GM12878 (cell line): Measurements from ENCODE around the gene SLC35F3. TPM values are rescaled to one million over a fixed set of nuclear protein-coding genes. Genes with fewer than 3 reads are reported as not detected.

Experiments
- ATAC-seq: fragments of 200-7000 bp; cut with Tn5 transposase; 3 replicates; pipeline ENCODE4 v1.9.1; 2020; ENCODE audit warnings: mild to moderate bottlenecking, moderate library complexity
- BruUV-seq: library from RNA; stranded (reverse); fragments of 400-500 nt; replicated peaks from 2 replicates; lab custom pipeline; 2021; lab: Mats Ljungman, UMichigan
- CTCF ChIA-PET: fragments of 300-600 bp; sonication (Branson Sonifier 250); formaldehyde crosslinking; extraction: SDS; loops from one replicate; lab custom pipeline; 2021; ENCODE audit warnings: inconsistent platforms; lab: Yijun Ruan, JAX
- POLR2A ChIA-PET: fragments of 350-600 bp; formaldehyde crosslinking; extraction: SDS; loops from one replicate; lab custom pipeline; 2021; ENCODE audit warnings: inconsistent platforms; lab: Charles Lee
- RAD21 ChIA-PET: fragments of 300-600 bp; sonication (Branson Sonifier 250); formaldehyde crosslinking; loops from one replicate; lab custom pipeline; 2023; ENCODE audit warnings: antibody characterized with exemption; ENCODE audit not compliant: unreplicated experiment; lab: Charles Lee
- SMC1A ChIA-PET: fragments of 300-600 bp; sonication (Branson Sonifier 250); formaldehyde crosslinking; loops from one replicate; lab custom pipeline; 2023; ENCODE audit not compliant: unreplicated experiment, uncharacterized antibody; lab: Charles Lee
- DNase-seq: peaks from one replicate; pipeline ENCODE4 v3.0.0-alpha.2; 2011; ENCODE audit warnings: low read depth, low spot score
- FAIRE-seq: peaks from 3 replicates; lab custom pipeline; 2011; peaks lifted over from hg19 to GRCh38; lab: Jason Lieb, UNC
- H2AFZ ChIP-seq: 2 replicates; pipeline ENCODE4 v1.6.0; 2011; ENCODE audit warnings: low read depth, low read length, control low read depth; ENCODE audit not compliant: control insufficient read depth
- H3K27ac ChIP-seq: 2 replicates; pipeline ENCODE4 v1.5.1; 2011; ENCODE audit warnings: control low read depth; ENCODE audit not compliant: control insufficient read depth, insufficient read depth
- H3K27me3 ChIP-seq, 2 experiments: replicated peaks in 1 of 2; 2 replicates each; pipeline versions ENCODE4 v1.6.0 to v1.6.1; 2011; ENCODE audit warnings: low read length in 1 of 2; ENCODE audit not compliant: control insufficient read depth in 2 of 2, insufficient read depth in 2 of 2
- H3K36me3 ChIP-seq, 2 experiments: 2 replicates each; pipeline ENCODE4 v1.5.1; 2011; ENCODE audit warnings: low read length in 1 of 2; ENCODE audit not compliant: control insufficient read depth in 2 of 2, insufficient read depth in 2 of 2
- H3K4me1 ChIP-seq: 2 replicates; pipeline ENCODE4 v1.6.1; 2011; ENCODE audit warnings: mild to moderate bottlenecking, low read length, moderate library complexity, mixed read lengths; ENCODE audit not compliant: control insufficient read depth, insufficient read depth
- H3K4me2 ChIP-seq: 2 replicates; pipeline ENCODE4 v1.6.0; 2011; ENCODE audit warnings: control low read depth; ENCODE audit not compliant: control insufficient read depth, insufficient read depth
- H3K4me3 ChIP-seq: fragments of 200-600 bp; sonication (generic); 2 replicates; pipeline ENCODE4 v1.5.1; 2016
- H3K79me2 ChIP-seq: 2 replicates; pipeline ENCODE4 v1.6.0; 2011; ENCODE audit warnings: low read length; ENCODE audit not compliant: control insufficient read depth, insufficient read depth
- H3K9ac ChIP-seq: 2 replicates; pipeline ENCODE4 v1.8.0; 2011; ENCODE audit warnings: low read length, control low read depth, mixed read lengths; ENCODE audit not compliant: control insufficient read depth, insufficient read depth
- H3K9me3 ChIP-seq: replicated peaks from 3 replicates; pipeline ENCODE4 v1.5.1; 2011; ENCODE audit warnings: mild to moderate bottlenecking, low read length; ENCODE audit not compliant: control insufficient read depth, insufficient read depth
- H4K20me1 ChIP-seq: 2 replicates; pipeline ENCODE4 v1.6.0; 2011; ENCODE audit not compliant: control insufficient read depth, insufficient read depth
- ASH2L ChIP-seq: fragments of 300-600, 200-600 bp; sonication (generic); IDR thresholded peaks from 2 replicates; pipeline ENCODE4 v1.6.1; 2017; ENCODE audit warnings: low read depth, mild to moderate bottlenecking, borderline replicate concordance
- CBFB ChIP-seq: IDR thresholded peaks from 2 replicates; pipeline ENCODE4 v1.6.1; 2016; ENCODE audit warnings: antibody characterized with exemption, low read depth
- CHD2 ChIP-seq: IDR thresholded peaks from 2 replicates; pipeline ENCODE4 v1.6.1; 2011; ENCODE audit warnings: low read depth, low read length, improper control_type of control experiment, borderline replicate concordance
- E4F1 ChIP-seq: fragments of 450-650 bp; IDR thresholded peaks from 2 replicates; pipeline ENCODE4 v1.6.1; 2018; ENCODE audit warnings: borderline replicate concordance, mild to moderate bottlenecking; ENCODE audit not compliant: partially characterized antibody
- FOXM1 ChIP-seq: IDR thresholded peaks from 2 replicates; pipeline ENCODE4 v1.6.1; 2012; ENCODE audit warnings: low read depth, mild to moderate bottlenecking, inconsistent platforms, low read length, moderate library complexity
- JUNB ChIP-seq: IDR thresholded peaks from 2 replicates; pipeline ENCODE4 v1.6.1; 2016; ENCODE audit warnings: antibody characterized with exemption, mild to moderate bottlenecking
- KAT2A ChIP-seq: conservative IDR thresholded peaks from 2 replicates; pipeline ENCODE4 v1.6.1; 2011; ENCODE audit warnings: low read depth, low read length; ENCODE audit not compliant: control insufficient read depth
- MEF2A ChIP-seq: IDR thresholded peaks from 2 replicates; pipeline ENCODE4 v1.6.1; 2011; ENCODE audit warnings: low read depth, mild to moderate bottlenecking, low read length, moderate library complexity; ENCODE audit not compliant: insufficient read depth
- MLLT1 ChIP-seq: fragments of 450-650 bp; IDR thresholded peaks from 2 replicates; pipeline ENCODE4 v1.6.1; 2016; ENCODE audit warnings: mild to moderate bottlenecking
- PRDM15 ChIP-seq: fragments of 450-650 bp; formaldehyde crosslinking; IDR thresholded peaks from 2 replicates; pipeline ENCODE4 v1.4.0; 2020; ENCODE audit warnings: mild to moderate bottlenecking, moderate library complexity
- SUPT20H ChIP-seq: IDR thresholded peaks from 2 replicates; pipeline ENCODE4 v1.6.1; 2011; ENCODE audit warnings: low read depth, mild to moderate bottlenecking, low read length, moderate library complexity, borderline replicate concordance; ENCODE audit not compliant: control insufficient read depth
- TAF1 ChIP-seq: IDR thresholded peaks from 2 replicates; pipeline ENCODE4 v1.6.1; 2011; ENCODE audit warnings: mild to moderate bottlenecking, low read depth, low read length, borderline replicate concordance
- YY1 ChIP-seq: IDR thresholded peaks from 2 replicates; pipeline ENCODE4 v1.6.1; 2011; ENCODE audit warnings: low read depth, mild to moderate bottlenecking, low read length
- ZBED1 ChIP-seq: IDR thresholded peaks from 2 replicates; pipeline ENCODE4 v1.6.1; 2016; ENCODE audit warnings: borderline replicate concordance
- ZNF207 ChIP-seq: fragments of 450-650 bp; IDR thresholded peaks from 2 replicates; pipeline ENCODE4 v1.6.1; 2014; ENCODE audit warnings: antibody characterized with exemption, mild to moderate bottlenecking, borderline replicate concordance
- ZNF622 ChIP-seq: fragments of 450-650 bp; IDR thresholded peaks from 2 replicates; pipeline ENCODE4 v1.6.1; 2017; ENCODE audit warnings: mild to moderate bottlenecking, inconsistent platforms
- WGBS: methylation state at CpG from one replicate; pipeline ENCODE4 v1.1.6; 2016; ENCODE audit warnings: low lambda C conversion rate; ENCODE audit not compliant: insufficient replicate concordance, insufficient coverage; ENCODE audit errors: missing lambda C conversion rate; 5-methylcytosine and 5-hydroxymethylcytosine counted together
- in situ Hi-C: fragments of 300-500 bp; cut with MboI; formaldehyde crosslinking; loops from 9 replicates; pipeline ENCODE4 v1.14.3; 2018; ENCODE audit warnings: mixed read lengths
- intact Hi-C: fragments of 100-400 bp; cut with micrococcal nuclease; formaldehyde crosslinking; loops from one replicate; pipeline ENCODE4 v1.14.2; 2022; ENCODE audit not compliant: unreplicated experiment
- polyA plus RNA-seq, 11 experiments: library from polyadenylated mRNA; depleted of rRNA in 4 of 11; unstranded in 6 of 11; stranded (reverse) in 5 of 11; fragments of >200 nt; fragmentation: Nextera tagmentation in 4 of 11; fragmentation: Illumina TruSeq in 1 of 11; extraction: Ambion mirVana in 4 of 11; extraction: Trizol in 1 of 11; gene quantifications; 1 replicate in 1 of 11; 2 replicates in 10 of 11; pipeline versions ENCODE4 v1.2.1 to v1.2.3, GENCODE V29; 2011 to 2016; ENCODE audit warnings: inconsistent platforms in 2 of 11, missing spikeins in 2 of 11, low read depth in 1 of 11
- total RNA-seq, 4 experiments: library from RNA; depleted of rRNA in 3 of 4; stranded (reverse); fragments of >200 nt in 3 of 4; fragmentation: Illumina TruSeq in 1 of 4; extraction: Trizol in 1 of 4; gene quantifications; 2 replicates each; pipeline versions ENCODE4 v1.2.1 to v1.2.3, GENCODE V29; 2013 to 2021

The SLC35F3 gene
- total and polyA plus RNA-seq, 10 of the 15 experiments (the other 5 are each of a cell fraction or from before 2014, with no cell fraction given): 1.0 to 8.6 (median 5.7) TPM

- TF ChIP-seq ZNF622 (no peak), PRDM15 (CRISPR knock-in tag) (no peak)
Measured at GRCh38 chr1:234279021-234279420, 374.5 kb downstream of the SLC35F3 start (continued).

- SMC1A ChIA-PET: interaction anchor here (0.5 to 1.5 kb wide), 3 partner anchors 29 to 674 kb away, joined by 3 to 6 read pairs (median 3); no protein-coding TSS in a partner anchor
- H3K4me2 ChIP-seq: no peak overlapping the region
- ATAC-seq (no peak), DNase-seq (no peak), FAIRE-seq (no peak)
- no peaks in the 10 kb centered on the region for H3K79me2 ChIP-seq
- H2AFZ ChIP-seq: no peak overlapping the region
- no peak overlapping the region for H3K27ac ChIP-seq
- BruUV-seq: no TSS peak
- intact Hi-C loops: no loop called here
- in situ Hi-C loops: no loop called here
- WGBS: 26% methylated on average over 4 of the region's 4 CpGs
- no peaks in the 10 kb centered on the region for H3K9me3 ChIP-seq
- H4K20me1 ChIP-seq: no peaks in the 10 kb centered on the region
- H3K27me3 ChIP-seq: no peaks in the 10 kb centered on the region; a peak in 1 of 4 replicates
- H3K9ac ChIP-seq: no peak overlapping the region
- RAD21 ChIA-PET: no interaction called here
- POLR2A ChIA-PET: no interaction called here
- H3K36me3 ChIP-seq: no peaks in the 10 kb centered on the region
- H3K4me1 ChIP-seq: no peaks in the 10 kb centered on the region
- CTCF ChIA-PET: no interaction called here
- H3K4me3 ChIP-seq: no peak overlapping the region
- no peak for TF ChIP-seq MEF2A
- TF ChIP-seq CHD2: no peak
- TF ChIP-seq CBFB: no peak
- TF ChIP-seq MLLT1: no peak
- no peak for TF ChIP-seq JUNB
- TF ChIP-seq FOXM1: no peak
- TF ChIP-seq ZNF207: no peak
- no peak for TF ChIP-seq ZBED1
- TF ChIP-seq YY1: no peak
- TF ChIP-seq ASH2L: no peak
- TF ChIP-seq TAF1: no peak
- TF ChIP-seq SUPT20H: no peak
- TF ChIP-seq KAT2A: no peak
- no peak for TF ChIP-seq E4F1
Measured at GRCh38 chr1:234280500-234280899, 376.0 kb downstream of the SLC35F3 start.
